BE2C (cell line): ENCODE data around the gene LYZL2.

Source experiments
- DNase-seq: peaks from one replicate; pipeline ENCODE4 v3.0.0-alpha.2; 2020
- H3K27me3 ChIP-seq: fragments of 250-450 bp; sonication (Bioruptor Pico); 2 replicates; pipeline ENCODE4 v1.5.1; 2020; ENCODE audit warnings: mild to moderate bottlenecking
- H3K36me3 ChIP-seq: fragments of 250-450 bp; sonication (Bioruptor Pico); 2 replicates; pipeline ENCODE4 v1.5.1; 2020; ENCODE audit warnings: mild to moderate bottlenecking
- H3K4me1 ChIP-seq: fragments of 250-450 bp; sonication (Bioruptor Pico); 2 replicates; pipeline ENCODE4 v1.5.1; 2020
- H3K4me3 ChIP-seq: 2 replicates; pipeline ENCODE4 v1.5.1; 2011; ENCODE audit warnings: low read depth, low read length
- H3K9me3 ChIP-seq: fragments of 250-450 bp; sonication (Bioruptor Pico); 2 replicates; pipeline ENCODE4 v1.5.1; 2020
- TF ChIP-seq, protein P1 (sequence below): IDR thresholded peaks from 2 replicates; pipeline ENCODE4 v1.5.1; 2012; ENCODE audit warnings: mild to moderate bottlenecking, low read depth, low read length

LYZL2 gene

DNA sequence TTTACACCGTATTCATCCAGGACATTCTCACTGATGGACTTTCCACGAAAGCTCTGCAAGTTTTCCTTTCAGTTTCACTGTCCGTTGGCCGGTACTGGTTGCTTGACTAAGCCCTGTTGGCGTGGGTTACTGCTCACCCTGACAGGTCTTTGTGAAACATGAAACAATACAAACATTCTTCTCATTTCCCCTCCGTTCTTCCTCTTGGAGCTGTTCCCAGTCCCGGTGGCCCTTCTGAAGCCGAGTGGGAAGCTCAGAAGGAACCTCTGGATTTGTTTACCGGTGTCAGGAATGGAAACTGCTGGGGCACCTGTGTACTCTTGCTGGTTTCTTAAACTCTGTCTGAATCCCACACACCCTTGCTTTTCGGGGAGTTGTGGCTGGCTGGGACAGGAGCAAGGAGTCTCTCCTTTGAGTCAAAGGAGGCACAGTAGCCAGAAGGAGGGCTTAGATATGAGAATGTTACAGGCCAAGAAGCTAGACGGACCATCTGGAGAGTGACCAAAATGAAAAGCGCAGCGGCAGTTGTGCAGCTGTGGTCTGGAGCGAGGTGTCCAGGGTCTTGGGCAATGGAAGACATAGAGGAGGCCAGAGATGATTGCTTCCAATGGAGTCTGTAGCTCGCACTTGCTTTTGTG, 45.7 kb downstream of the LYZL2 start:
- no peak for DNase-seq

DNA sequence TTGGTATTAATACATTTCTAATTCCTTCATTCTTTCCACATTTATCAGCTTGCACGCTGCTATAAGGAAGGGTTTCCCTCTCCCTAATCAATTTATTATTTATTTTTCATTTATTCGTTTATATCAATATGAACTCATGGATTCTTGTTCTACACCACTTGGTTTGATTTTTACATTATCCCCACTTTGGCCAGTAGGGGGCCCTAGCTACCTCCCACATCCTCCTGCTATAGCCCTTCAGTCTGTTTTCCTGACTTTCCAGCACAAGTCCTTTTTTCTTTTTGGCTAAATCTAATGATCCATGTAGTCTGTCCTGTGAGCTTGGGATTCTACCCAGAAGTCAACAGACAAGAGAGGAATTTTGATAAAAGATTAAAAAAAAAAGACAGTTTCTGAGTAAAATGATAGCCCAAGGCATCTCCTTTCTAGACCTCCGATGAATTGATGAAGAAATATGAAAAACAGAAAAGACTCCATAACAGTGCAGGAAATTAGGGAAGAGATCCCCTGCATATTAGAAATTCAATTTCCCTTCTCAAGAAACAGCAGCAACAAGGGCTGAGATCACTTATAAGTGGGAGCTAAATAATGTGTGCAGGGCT, 47.7 kb downstream of the LYZL2 start:
- Histone ChIP-seq H3K4me1 (no peaks in the 10 kb centered on the region), H3K27me3 (no peaks in the 10 kb centered on the region), H3K4me3 (no peak overlapping the region), H3K36me3 (no peaks in the 10 kb centered on the region), H3K9me3 (no peaks in the 10 kb centered on the region)
- DNase-seq, result peak; percentile 30
- TF ChIP-seq, protein P1, sequence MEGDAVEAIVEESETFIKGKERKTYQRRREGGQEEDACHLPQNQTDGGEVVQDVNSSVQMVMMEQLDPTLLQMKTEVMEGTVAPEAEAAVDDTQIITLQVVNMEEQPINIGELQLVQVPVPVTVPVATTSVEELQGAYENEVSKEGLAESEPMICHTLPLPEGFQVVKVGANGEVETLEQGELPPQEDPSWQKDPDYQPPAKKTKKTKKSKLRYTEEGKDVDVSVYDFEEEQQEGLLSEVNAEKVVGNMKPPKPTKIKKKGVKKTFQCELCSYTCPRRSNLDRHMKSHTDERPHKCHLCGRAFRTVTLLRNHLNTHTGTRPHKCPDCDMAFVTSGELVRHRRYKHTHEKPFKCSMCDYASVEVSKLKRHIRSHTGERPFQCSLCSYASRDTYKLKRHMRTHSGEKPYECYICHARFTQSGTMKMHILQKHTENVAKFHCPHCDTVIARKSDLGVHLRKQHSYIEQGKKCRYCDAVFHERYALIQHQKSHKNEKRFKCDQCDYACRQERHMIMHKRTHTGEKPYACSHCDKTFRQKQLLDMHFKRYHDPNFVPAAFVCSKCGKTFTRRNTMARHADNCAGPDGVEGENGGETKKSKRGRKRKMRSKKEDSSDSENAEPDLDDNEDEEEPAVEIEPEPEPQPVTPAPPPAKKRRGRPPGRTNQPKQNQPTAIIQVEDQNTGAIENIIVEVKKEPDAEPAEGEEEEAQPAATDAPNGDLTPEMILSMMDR, result peak; percentile 80

More for the DNA sequence above, 45.7 kb downstream of the LYZL2 start:
- no peaks in the 10 kb centered on the region for H3K36me3 ChIP-seq
- H3K4me1 ChIP-seq, result no peaks in the 10 kb centered on the region
- no peak overlapping the region for H3K4me3 ChIP-seq
- TF ChIP-seq, protein P1, result no peak
- no peaks in the 10 kb centered on the region for H3K9me3 ChIP-seq
- no peaks in the 10 kb centered on the region for H3K27me3 ChIP-seq

DNA sequence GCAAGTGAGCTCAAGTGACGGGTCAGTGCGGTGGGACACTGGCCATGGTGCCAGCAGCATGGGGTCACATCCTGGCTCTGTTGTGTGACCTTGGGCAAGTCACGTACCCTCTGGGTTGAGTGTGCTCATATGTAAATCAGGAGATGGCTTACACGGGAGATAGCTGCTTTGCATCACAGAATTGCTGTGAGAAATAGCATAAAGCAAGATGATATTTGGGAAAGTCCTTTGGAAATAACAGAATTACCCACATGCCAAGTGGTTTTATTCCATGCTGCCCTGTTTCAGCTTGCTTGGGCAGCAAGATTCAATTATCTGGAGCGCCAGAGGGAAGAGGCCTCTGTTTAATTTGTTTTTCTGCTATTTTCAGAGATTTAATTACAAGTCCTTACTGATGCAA, 48.9 kb downstream of the LYZL2 start:
- DNase-seq, result no peak
- Histone ChIP-seq H3K4me3 (no peak overlapping the region), H3K9me3 (no peaks in the 10 kb centered on the region), H3K4me1 (no peaks in the 10 kb centered on the region), H3K27me3 (no peaks in the 10 kb centered on the region), H3K36me3 (no peaks in the 10 kb centered on the region)
- TF ChIP-seq, protein P1, result no peak

DNA sequence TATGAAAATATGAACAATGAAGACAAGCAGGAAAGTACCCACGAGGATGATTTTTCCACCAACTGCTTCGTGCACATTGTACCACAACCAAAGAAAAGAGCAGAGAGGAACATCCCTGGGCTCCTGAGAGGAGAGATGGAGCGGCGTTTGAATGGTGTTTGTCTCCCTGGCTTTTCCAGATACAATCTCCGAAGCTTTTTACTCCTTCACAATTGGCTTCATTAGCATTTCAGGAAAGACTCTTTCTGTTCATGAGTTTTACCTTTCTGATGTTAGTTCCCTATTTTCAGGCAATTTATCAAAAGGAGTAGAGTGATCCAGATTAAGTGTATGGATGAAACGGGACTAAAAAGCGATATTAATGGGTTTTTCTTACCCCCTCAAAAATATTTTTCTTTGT, 49.3 kb downstream of the LYZL2 start:
- no peaks in the 10 kb centered on the region for H3K4me1 ChIP-seq
- no peak overlapping the region for H3K4me3 ChIP-seq

DNA sequence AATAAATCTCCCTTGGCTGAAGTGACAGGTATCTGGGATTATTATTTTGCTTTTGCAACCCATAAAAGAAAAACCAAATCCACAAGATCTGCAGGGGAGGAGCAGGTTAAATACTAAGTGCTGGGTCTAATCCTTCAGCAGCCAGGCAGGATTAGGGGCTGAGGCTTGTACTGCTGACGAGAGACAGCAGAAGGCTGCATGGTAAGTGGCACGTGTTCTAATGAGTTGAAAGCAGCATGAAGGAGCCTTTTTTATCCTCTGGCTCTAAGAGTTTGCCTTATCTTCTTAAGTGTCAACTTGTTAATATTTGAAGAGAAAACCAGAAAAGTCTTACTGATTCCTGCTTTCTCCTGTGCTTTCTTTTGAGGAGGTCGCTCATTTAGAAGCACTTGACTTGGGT, 50.0 kb downstream of the LYZL2 start:
- TF ChIP-seq, protein P1, result no peak
- DNase-seq, result no peak
- H3K4me1 ChIP-seq, result no peaks in the 10 kb centered on the region

More for the DNA sequence above, 49.3 kb downstream of the LYZL2 start:
- no peaks in the 10 kb centered on the region for H3K9me3 ChIP-seq
- no peaks in the 10 kb centered on the region for H3K36me3 ChIP-seq
- TF ChIP-seq, protein P1, result no peak
- no peaks in the 10 kb centered on the region for H3K27me3 ChIP-seq
- no peak for DNase-seq

DNA sequence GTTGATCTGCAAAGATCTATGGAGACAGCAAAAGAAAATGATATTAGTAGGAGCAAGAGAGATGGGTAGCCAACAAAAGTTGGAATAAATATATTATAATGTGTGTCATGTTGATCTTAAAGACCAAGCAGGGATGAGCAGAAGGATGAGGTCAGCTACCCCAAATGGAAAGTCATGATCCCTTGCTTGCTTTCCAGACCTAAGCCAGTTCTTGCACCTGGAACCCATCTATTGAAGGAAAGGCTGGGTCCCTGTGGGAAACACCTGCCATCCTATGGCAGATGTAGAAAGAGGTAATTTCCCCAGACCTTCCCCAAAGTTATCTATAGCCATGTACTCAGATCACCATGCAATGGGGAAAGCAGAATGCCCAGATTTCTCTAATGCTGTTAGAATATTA, 52.5 kb downstream of the LYZL2 start:
- Histone ChIP-seq H3K36me3 (no peaks in the 10 kb centered on the region), H3K4me1 (no peaks in the 10 kb centered on the region), H3K27me3 (no peaks in the 10 kb centered on the region; the same call in 1 of the 2 replicates), H3K4me3 (no peak overlapping the region), H3K9me3 (no peaks in the 10 kb centered on the region)
- DNase-seq, result no peak
- TF ChIP-seq, protein P1, result no peak

More for the DNA sequence above, 50.0 kb downstream of the LYZL2 start:
- no peaks in the 10 kb centered on the region for H3K9me3 ChIP-seq
- H3K4me3 ChIP-seq, result no peak overlapping the region
- no peaks in the 10 kb centered on the region for H3K36me3 ChIP-seq
- H3K27me3 ChIP-seq, result no peaks in the 10 kb centered on the region; the same call in 1 of the 2 replicates
